HepG2 (cell line): Measurements from ENCODE around the gene WDR82. TPM values are rescaled to one million over a fixed set of nuclear protein-coding genes. Genes with fewer than 3 reads are reported as not detected.

Experiments used
- ZNF234 ChIP-seq: sonication (generic); formaldehyde crosslinking; conservative IDR thresholded peaks from 2 replicates; pipeline ENCODE4 v1.5.1; 2020; ENCODE audit warnings: mild to moderate bottlenecking, missing genetic modification reagents
- ZNF670 ChIP-seq: sonication (generic); formaldehyde crosslinking; IDR thresholded peaks from 2 replicates; pipeline ENCODE4 v1.8.0; 2022; ENCODE audit warnings: mild to moderate bottlenecking, missing genetic modification reagents, borderline replicate concordance
- ZNF746 ChIP-seq: sonication (generic); formaldehyde crosslinking; IDR thresholded peaks from 2 replicates; pipeline ENCODE4 v1.8.0; 2022; ENCODE audit warnings: mild to moderate bottlenecking, missing genetic modification reagents
- polyA plus RNA-seq, 8 experiments: library from polyadenylated mRNA; depleted of rRNA in 3 of 8; stranded (reverse) in 7 of 8; unstranded in 1 of 8; fragments of >200 nt; fragmentation: Illumina TruSeq in 4 of 8; extraction: Trizol in 4 of 8; gene quantifications; 2 replicates each; pipeline versions ENCODE4 v1.2.1 to v1.2.3, GENCODE V29; 2011 to 2016; ENCODE audit warnings: low read depth in 4 of 8, missing spikeins in 1 of 8, mixed read lengths in 1 of 8; ENCODE audit not compliant: insufficient read depth in 1 of 8
- total RNA-seq, 5 experiments: library from RNA; depleted of rRNA; stranded (reverse); fragments of >200 nt; fragmentation: Illumina TruSeq; extraction: Trizol; gene quantifications; 2 replicates each; pipeline ENCODE4 v1.2.3, GENCODE V29; 2016; ENCODE audit warnings: low read depth in 1 of 5
- TF ChIP-seq, protein P1 (sequence below): sonication (generic); formaldehyde crosslinking; IDR thresholded peaks from 2 replicates; pipeline ENCODE4 v1.8.0; 2022; ENCODE audit warnings: missing genetic modification reagents, mild to moderate bottlenecking, borderline replicate concordance
- TF ChIP-seq, protein P2 (sequence below): sonication (generic); formaldehyde crosslinking; IDR thresholded peaks from one replicate; pipeline ENCODE4 v1.5.1; 2020; ENCODE audit warnings: mild to moderate bottlenecking, missing genetic modification reagents; ENCODE audit errors: not compliant biosample characterization
- TF ChIP-seq, protein P3 (sequence below), 2 experiments: IDR thresholded peaks; 2 replicates each; pipeline ENCODE4 v1.6.1; 2011 to 2012; ENCODE audit warnings: low read length in 2 of 2, borderline replicate concordance in 1 of 2, low read depth in 1 of 2, mild to moderate bottlenecking in 1 of 2, moderate library complexity in 1 of 2
- TF ChIP-seq, protein P4 (sequence below): IDR thresholded peaks from 2 replicates; pipeline ENCODE4 v1.6.1; 2012; ENCODE audit warnings: low read depth, low read length, improper control_type of control experiment
- TF ChIP-seq, protein P5 (sequence below): sonication (generic); formaldehyde crosslinking; IDR thresholded peaks from 2 replicates; pipeline ENCODE4 v1.8.1; 2022; ENCODE audit warnings: mild to moderate bottlenecking, missing genetic modification reagents

The WDR82 gene
- total and polyA plus RNA-seq, 2 of the 13 experiments (the other 11 are each of a cell fraction or from before 2014, with no cell fraction given), result 39.1 to 59.5 TPM

DNA sequence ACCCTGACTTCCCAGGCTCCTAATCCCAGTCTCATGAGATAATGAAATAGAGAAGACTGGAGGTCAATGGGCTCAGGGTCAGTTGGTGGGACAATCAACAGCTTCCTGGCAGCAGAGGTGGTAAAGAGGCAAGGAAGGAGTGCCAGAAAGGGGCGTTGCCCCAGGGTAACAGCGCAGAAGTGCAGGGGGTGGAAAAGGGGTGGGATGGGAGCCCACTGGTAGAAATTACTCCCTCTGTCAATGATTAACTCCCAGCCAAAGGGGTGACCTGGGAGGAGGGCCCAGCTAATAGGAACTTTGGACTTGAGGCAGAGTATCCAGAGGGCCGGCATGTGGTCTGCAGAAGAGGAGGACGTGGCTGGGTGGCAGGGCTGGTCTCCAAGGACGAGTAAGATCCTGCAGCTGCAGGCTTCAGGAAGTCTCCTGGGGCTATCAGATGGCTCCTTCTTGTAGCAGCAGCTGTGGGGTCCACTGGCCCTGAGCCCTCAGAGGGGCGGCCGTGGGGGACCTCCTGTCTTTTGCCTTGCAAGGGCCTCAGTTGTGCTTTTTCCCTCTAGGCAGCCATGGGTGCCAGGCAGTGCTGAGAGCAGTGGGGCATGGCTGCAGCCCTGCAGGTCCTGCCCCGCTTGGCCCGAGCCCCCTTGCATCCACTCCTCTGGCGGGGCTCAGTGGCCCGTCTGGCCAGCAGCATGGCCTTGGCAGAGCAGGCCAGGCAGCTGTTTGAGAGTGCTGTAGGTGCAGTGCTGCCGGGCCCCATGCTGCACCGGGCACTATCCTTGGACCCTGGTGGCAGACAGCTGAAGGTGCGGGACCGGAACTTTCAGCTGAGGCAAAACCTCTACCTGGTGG lies 11.5 kb upstream of the WDR82 start (continued):
- TF ChIP-seq, protein P1, sequence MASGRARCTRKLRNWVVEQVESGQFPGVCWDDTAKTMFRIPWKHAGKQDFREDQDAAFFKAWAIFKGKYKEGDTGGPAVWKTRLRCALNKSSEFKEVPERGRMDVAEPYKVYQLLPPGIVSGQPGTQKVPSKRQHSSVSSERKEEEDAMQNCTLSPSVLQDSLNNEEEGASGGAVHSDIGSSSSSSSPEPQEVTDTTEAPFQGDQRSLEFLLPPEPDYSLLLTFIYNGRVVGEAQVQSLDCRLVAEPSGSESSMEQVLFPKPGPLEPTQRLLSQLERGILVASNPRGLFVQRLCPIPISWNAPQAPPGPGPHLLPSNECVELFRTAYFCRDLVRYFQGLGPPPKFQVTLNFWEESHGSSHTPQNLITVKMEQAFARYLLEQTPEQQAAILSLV (CRISPR knock-in tag), result no peak; the same call in 1 of the 2 replicates
- TF ChIP-seq, protein P2, sequence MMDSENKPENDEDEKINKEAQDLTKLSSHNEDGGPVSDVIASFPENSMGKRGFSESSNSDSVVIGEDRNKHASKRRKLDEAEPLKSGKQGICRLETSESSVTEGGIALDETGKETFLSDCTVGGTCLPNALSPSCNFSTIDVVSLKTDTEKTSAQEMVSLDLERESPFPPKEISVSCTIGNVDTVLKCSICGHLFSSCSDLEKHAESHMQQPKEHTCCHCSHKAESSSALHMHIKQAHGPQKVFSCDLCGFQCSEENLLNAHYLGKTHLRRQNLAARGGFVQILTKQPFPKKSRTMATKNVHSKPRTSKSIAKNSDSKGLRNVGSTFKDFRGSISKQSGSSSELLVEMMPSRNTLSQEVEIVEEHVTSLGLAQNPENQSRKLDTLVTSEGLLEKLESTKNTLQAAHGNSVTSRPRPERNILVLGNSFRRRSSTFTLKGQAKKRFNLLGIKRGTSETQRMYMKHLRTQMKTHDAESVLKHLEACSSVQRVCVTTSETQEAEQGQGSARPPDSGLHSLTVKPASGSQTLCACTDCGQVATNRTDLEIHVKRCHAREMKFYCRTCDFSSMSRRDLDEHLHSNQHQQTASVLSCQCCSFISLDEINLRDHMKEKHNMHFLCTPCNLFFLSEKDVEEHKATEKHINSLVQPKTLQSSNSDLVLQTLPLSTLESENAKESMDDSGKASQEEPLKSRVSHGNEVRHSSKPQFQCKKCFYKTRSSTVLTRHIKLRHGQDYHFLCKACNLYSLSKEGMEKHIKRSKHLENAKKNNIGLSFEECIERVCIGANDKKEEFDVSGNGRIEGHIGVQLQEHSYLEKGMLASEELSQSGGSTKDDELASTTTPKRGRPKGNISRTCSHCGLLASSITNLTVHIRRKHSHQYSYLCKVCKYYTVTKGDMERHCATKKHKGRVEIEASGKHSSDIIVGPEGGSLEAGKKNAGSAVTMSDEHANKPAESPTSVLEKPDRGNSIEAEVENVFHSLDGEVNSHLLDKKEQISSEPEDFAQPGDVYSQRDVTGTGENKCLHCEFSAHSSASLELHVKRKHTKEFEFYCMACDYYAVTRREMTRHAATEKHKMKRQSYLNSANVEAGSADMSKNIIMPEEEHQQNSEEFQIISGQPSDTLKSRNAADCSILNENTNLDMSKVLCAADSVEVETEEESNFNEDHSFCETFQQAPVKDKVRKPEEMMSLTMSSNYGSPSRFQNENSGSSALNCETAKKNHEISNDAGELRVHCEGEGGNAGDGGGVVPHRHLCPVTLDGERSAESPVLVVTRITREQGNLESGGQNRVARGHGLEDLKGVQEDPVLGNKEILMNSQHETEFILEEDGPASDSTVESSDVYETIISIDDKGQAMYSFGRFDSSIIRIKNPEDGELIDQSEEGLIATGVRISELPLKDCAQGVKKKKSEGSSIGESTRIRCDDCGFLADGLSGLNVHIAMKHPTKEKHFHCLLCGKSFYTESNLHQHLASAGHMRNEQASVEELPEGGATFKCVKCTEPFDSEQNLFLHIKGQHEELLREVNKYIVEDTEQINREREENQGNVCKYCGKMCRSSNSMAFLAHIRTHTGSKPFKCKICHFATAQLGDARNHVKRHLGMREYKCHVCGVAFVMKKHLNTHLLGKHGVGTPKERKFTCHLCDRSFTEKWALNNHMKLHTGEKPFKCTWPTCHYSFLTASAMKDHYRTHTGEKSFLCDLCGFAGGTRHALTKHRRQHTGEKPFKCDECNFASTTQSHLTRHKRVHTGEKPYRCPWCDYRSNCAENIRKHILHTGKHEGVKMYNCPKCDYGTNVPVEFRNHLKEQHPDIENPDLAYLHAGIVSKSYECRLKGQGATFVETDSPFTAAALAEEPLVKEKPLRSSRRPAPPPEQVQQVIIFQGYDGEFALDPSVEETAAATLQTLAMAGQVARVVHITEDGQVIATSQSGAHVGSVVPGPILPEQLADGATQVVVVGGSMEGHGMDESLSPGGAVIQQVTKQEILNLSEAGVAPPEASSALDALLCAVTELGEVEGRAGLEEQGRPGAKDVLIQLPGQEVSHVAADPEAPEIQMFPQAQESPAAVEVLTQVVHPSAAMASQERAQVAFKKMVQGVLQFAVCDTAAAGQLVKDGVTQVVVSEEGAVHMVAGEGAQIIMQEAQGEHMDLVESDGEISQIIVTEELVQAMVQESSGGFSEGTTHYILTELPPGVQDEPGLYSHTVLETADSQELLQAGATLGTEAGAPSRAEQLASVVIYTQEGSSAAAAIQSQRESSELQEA (CRISPR knock-in tag), result peak; percentile 24
- TF ChIP-seq, protein P3, sequence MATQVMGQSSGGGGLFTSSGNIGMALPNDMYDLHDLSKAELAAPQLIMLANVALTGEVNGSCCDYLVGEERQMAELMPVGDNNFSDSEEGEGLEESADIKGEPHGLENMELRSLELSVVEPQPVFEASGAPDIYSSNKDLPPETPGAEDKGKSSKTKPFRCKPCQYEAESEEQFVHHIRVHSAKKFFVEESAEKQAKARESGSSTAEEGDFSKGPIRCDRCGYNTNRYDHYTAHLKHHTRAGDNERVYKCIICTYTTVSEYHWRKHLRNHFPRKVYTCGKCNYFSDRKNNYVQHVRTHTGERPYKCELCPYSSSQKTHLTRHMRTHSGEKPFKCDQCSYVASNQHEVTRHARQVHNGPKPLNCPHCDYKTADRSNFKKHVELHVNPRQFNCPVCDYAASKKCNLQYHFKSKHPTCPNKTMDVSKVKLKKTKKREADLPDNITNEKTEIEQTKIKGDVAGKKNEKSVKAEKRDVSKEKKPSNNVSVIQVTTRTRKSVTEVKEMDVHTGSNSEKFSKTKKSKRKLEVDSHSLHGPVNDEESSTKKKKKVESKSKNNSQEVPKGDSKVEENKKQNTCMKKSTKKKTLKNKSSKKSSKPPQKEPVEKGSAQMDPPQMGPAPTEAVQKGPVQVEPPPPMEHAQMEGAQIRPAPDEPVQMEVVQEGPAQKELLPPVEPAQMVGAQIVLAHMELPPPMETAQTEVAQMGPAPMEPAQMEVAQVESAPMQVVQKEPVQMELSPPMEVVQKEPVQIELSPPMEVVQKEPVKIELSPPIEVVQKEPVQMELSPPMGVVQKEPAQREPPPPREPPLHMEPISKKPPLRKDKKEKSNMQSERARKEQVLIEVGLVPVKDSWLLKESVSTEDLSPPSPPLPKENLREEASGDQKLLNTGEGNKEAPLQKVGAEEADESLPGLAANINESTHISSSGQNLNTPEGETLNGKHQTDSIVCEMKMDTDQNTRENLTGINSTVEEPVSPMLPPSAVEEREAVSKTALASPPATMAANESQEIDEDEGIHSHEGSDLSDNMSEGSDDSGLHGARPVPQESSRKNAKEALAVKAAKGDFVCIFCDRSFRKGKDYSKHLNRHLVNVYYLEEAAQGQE (IDR thresholded peaks at IDR 0.05; ENCODE audit: borderline replicate concordance in 1 of 2, low read depth in 1 of 2, low read length in 2 of 2), result peak in 1 of 2 experiments; percentile 57; a peak in 1 of 4 replicates
- peak; percentile 20; the same call in 1 of the 2 replicates for TF ChIP-seq ZNF234
- peak; percentile 82 for TF ChIP-seq ZNF670 (CRISPR knock-in tag)
- 0 out of 2 replicates have a peak, but pooled peaks have one; percentile 19 for TF ChIP-seq ZNF746 (CRISPR knock-in tag)
- TF ChIP-seq, protein P4, sequence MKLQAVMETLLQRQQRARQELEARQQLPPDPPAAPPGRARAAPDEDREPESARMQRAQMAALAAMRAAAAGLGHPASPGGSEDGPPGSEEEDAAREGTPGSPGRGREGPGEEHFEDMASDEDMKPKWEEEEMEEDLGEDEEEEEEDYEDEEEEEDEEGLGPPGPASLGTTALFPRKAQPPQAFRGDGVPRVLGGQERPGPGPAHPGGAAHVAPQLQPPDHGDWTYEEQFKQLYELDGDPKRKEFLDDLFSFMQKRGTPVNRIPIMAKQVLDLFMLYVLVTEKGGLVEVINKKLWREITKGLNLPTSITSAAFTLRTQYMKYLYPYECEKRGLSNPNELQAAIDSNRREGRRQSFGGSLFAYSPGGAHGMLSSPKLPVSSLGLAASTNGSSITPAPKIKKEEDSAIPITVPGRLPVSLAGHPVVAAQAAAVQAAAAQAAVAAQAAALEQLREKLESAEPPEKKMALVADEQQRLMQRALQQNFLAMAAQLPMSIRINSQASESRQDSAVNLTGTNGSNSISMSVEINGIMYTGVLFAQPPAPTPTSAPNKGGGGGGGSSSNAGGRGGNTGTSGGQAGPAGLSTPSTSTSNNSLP, result peak; percentile 9; the same call in 1 of the 2 replicates
- TF ChIP-seq, protein P5, sequence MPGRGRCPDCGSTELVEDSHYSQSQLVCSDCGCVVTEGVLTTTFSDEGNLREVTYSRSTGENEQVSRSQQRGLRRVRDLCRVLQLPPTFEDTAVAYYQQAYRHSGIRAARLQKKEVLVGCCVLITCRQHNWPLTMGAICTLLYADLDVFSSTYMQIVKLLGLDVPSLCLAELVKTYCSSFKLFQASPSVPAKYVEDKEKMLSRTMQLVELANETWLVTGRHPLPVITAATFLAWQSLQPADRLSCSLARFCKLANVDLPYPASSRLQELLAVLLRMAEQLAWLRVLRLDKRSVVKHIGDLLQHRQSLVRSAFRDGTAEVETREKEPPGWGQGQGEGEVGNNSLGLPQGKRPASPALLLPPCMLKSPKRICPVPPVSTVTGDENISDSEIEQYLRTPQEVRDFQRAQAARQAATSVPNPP (CRISPR knock-in tag), result peak; percentile 62
